ENCODE results near the gene ZBTB16. TPM values are rescaled to one million over a fixed set of nuclear protein-coding genes. Genes with fewer than 3 reads are reported as not detected.

The ZBTB16 gene
- total RNA-seq, 1 donor from 2014 or later: 11.9 TPM

DNA sequence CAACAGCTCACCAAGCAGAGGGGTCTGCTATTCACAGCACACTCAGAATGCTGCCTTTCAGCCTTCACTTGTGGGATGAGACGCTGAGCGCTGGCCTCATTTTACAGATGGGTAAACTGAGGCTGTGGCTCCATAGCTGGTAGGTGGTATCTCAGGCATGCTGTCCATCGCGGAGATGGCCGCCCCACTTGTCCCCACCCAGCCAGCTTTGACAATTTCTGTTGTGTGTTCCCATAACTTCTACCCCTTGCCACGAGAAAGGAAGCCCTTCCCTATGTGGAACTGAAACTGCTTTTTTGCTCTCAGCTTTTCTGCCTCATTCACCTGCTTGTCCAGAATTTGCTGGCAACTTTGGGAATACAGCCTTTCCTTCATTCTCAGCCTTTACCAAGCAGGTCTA, 200.6 kb downstream of the ZBTB16 start:
- H3K9me3 Mint-ChIP-seq: no peaks in the 10 kb centered on the region
- H3K4me1 Mint-ChIP-seq (ENCODE audit: unreplicated experiment): peaks cover 37% of the 10 kb centered on the region
- TF ChIP-seq, protein P1, sequence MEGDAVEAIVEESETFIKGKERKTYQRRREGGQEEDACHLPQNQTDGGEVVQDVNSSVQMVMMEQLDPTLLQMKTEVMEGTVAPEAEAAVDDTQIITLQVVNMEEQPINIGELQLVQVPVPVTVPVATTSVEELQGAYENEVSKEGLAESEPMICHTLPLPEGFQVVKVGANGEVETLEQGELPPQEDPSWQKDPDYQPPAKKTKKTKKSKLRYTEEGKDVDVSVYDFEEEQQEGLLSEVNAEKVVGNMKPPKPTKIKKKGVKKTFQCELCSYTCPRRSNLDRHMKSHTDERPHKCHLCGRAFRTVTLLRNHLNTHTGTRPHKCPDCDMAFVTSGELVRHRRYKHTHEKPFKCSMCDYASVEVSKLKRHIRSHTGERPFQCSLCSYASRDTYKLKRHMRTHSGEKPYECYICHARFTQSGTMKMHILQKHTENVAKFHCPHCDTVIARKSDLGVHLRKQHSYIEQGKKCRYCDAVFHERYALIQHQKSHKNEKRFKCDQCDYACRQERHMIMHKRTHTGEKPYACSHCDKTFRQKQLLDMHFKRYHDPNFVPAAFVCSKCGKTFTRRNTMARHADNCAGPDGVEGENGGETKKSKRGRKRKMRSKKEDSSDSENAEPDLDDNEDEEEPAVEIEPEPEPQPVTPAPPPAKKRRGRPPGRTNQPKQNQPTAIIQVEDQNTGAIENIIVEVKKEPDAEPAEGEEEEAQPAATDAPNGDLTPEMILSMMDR (conservative IDR thresholded peaks at IDR 0.05): no peak
- H3K27me3 Mint-ChIP-seq: peaks cover 40% of the 10 kb centered on the region
- no peak for DNase-seq (ENCODE audit: extremely low spot score, unreplicated experiment)
- H3K36me3 Mint-ChIP-seq: no peaks in the 10 kb centered on the region
- H3K4me3 Mint-ChIP-seq: no peak overlapping the region
- no peak overlapping the region for H3K27ac Mint-ChIP-seq

- H3K4me3 Mint-ChIP-seq: no peak overlapping the region
- DNase-seq (ENCODE audit: extremely low spot score, unreplicated experiment): no peak
- H3K36me3 Mint-ChIP-seq: no peaks in the 10 kb centered on the region
- peaks cover 36% of the 10 kb centered on the region for H3K27me3 Mint-ChIP-seq
- no peaks in the 10 kb centered on the region for H3K9me3 Mint-ChIP-seq
- H3K4me1 Mint-ChIP-seq (ENCODE audit: unreplicated experiment): peaks cover 34% of the 10 kb centered on the region
- TF ChIP-seq, protein P1 (conservative IDR thresholded peaks at IDR 0.05): no peak
- H3K27ac Mint-ChIP-seq: no peak overlapping the region
Measured at GRCh38 chr11:114260483-114260882, 201.0 kb downstream of the ZBTB16 start.

DNA sequence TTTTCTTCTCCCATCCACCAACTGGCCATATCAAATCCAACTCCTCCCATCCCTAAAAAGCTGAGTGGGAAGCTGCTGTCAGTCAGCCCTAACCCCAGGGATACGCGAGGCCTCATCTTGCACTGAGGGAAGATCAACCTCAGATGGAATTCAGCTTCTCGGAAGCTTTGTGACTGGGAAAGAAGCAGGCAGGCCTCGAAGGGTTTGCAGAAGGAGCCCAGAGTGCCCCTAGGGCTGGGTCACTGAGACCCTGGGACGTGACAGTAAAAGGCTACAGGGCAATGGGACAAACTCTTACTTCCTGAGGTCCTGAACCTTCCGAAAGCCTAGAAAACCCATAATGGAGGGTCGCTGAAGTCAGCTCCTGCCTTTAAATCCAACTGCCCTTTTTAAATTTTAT, 202.3 kb downstream of the ZBTB16 start:
- no peak overlapping the region for H3K27ac Mint-ChIP-seq
- no peak overlapping the region for H3K4me3 Mint-ChIP-seq
- no peaks in the 10 kb centered on the region for H3K36me3 Mint-ChIP-seq
- peaks cover 24% of the 10 kb centered on the region for H3K4me1 Mint-ChIP-seq (ENCODE audit: unreplicated experiment)
- DNase-seq (ENCODE audit: extremely low spot score, unreplicated experiment): no peak
- no peaks in the 10 kb centered on the region for H3K9me3 Mint-ChIP-seq
- peaks cover 31% of the 10 kb centered on the region for H3K27me3 Mint-ChIP-seq
- TF ChIP-seq, protein P1 (conservative IDR thresholded peaks at IDR 0.05): no peak

DNA sequence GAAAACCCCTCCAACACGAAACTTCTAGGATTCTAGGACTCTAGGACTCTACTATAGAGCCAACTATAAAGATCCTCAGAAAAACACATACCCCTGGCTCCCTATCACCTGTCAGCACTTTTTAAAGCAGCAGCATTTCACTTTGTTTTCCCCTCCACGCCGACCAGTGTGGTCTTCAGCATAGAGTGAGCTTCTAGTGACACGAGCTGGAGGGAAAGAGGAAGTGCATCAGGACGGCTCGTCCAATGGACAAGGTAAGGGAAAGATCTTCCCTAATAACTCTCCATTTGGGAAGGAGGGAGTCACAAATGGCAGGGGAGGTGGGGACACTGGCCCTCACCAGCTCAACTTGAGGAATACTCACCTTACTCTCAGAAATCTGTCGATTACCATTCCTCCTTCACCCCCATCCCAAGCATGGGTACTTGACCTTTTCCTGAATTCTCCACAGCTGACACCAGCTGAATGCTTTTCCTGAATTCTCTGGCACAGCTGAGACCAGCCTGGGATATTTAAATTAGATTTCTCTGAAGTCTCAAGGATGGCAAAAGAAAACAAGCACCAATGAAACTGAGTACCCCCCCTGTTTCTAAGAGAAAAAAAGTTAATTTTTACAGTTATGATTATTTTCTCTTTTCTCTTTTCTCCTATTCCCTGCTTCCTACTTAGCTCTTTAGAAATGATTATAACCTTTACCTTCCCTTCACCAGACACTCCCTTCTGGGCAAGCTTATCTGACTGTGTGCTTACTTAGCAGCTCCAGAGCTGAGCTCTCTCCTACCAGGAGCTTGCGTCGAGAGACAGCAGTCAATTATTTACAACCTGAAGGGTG, 203.4 kb downstream of the ZBTB16 start:
- TF ChIP-seq, protein P1 (conservative IDR thresholded peaks at IDR 0.05): peak; percentile 84
- no peak for DNase-seq (ENCODE audit: extremely low spot score, unreplicated experiment)
- peaks cover 23% of the 10 kb centered on the region for H3K27me3 Mint-ChIP-seq
- no peaks in the 10 kb centered on the region for H3K9me3 Mint-ChIP-seq
- H3K27ac Mint-ChIP-seq: no peak overlapping the region
- peaks cover 17% of the 10 kb centered on the region for H3K4me1 Mint-ChIP-seq (ENCODE audit: unreplicated experiment)
- no peak overlapping the region for H3K4me3 Mint-ChIP-seq
- no peaks in the 10 kb centered on the region for H3K36me3 Mint-ChIP-seq

GRCh38 chr11:114263513-114264170, 204.1 kb downstream of the ZBTB16 start:
- H3K27me3 Mint-ChIP-seq: peaks cover 20% of the 10 kb centered on the region
- no peaks in the 10 kb centered on the region for H3K9me3 Mint-ChIP-seq
- no peak overlapping the region for H3K4me3 Mint-ChIP-seq
- no peak for DNase-seq (ENCODE audit: extremely low spot score, unreplicated experiment)
- H3K27ac Mint-ChIP-seq: no peak overlapping the region
- no peaks in the 10 kb centered on the region for H3K36me3 Mint-ChIP-seq
- TF ChIP-seq, protein P1 (conservative IDR thresholded peaks at IDR 0.05): no peak
- H3K4me1 Mint-ChIP-seq (ENCODE audit: unreplicated experiment): peaks cover 13% of the 10 kb centered on the region

All from type B pancreatic cell (in vitro differentiated cells).